HG02973 (cell line): ENCODE measurements around the gene POLR2A.

Experiments used
- ATAC-seq: cut with Tn5 transposase; IDR thresholded peaks from one replicate; pipeline ENCODE4 v1.9.1; 2021; ENCODE audit warnings: moderate library complexity; ENCODE audit not compliant: unreplicated experiment

The POLR2A gene

GRCh38 chr17:7484067-7484918 lies at the start of gene POLR2A:
Gene POLR2A (plus strand): TSS chr17:7484366.
- ATAC-seq, result peak; percentile 52

GRCh38 chr17:7435676-7436555 lies 48.2 kb upstream of the POLR2A start:
- peak; percentile 24 for ATAC-seq

GRCh38 chr17:7436556-7437368 lies 47.4 kb upstream of the POLR2A start:
- no peak for ATAC-seq

- ATAC-seq, result no peak
These were observed 46.8 kb upstream of the POLR2A start for GRCh38 chr17:7437369-7437863.

GRCh38 chr17:7437950-7438614 lies 46.1 kb upstream of the POLR2A start:
- ATAC-seq, result no peak

- ATAC-seq, result no peak
These were observed 45.3 kb upstream of the POLR2A start for GRCh38 chr17:7438656-7439460.

GRCh38 chr17:7439462-7440112 lies 44.6 kb upstream of the POLR2A start, which contains the start of gene FGF11:
Gene FGF11 (plus strand): TSS chr17:7439512. CDS start chr17:7439621, 109 bp downstream.
- no peak for ATAC-seq

GRCh38 chr17:7440113-7440833 lies 43.9 kb upstream of the POLR2A start:
- ATAC-seq, result no peak

- no peak for ATAC-seq
These were observed 43.4 kb upstream of the POLR2A start for GRCh38 chr17:7440834-7441195.

- no peak for ATAC-seq
These were observed 42.9 kb upstream of the POLR2A start for GRCh38 chr17:7441266-7441665.

- no peak for ATAC-seq
These were observed 42.0 kb upstream of the POLR2A start for GRCh38 chr17:7442142-7442541.

GRCh38 chr17:7443499-7444485 lies 40.4 kb upstream of the POLR2A start:
- no peak for ATAC-seq

- no peak for ATAC-seq
These were observed 39.2 kb upstream of the POLR2A start, which contains the start of gene CHRNB1 for GRCh38 chr17:7444682-7445618. Gene CHRNB1 (plus strand): TSS chr17:7445061. CDS start chr17:7445128, 67 bp downstream.

GRCh38 chr17:7445619-7445968 lies 38.6 kb upstream of the POLR2A start:
- ATAC-seq, result no peak

GRCh38 chr17:7448461-7448860 lies 35.7 kb upstream of the POLR2A start:
- no peak for ATAC-seq

GRCh38 chr17:7459961-7460545 lies 24.1 kb upstream of the POLR2A start:
- no peak for ATAC-seq
